Measurements from ENCODE around the gene RCAN2.

DNA sequence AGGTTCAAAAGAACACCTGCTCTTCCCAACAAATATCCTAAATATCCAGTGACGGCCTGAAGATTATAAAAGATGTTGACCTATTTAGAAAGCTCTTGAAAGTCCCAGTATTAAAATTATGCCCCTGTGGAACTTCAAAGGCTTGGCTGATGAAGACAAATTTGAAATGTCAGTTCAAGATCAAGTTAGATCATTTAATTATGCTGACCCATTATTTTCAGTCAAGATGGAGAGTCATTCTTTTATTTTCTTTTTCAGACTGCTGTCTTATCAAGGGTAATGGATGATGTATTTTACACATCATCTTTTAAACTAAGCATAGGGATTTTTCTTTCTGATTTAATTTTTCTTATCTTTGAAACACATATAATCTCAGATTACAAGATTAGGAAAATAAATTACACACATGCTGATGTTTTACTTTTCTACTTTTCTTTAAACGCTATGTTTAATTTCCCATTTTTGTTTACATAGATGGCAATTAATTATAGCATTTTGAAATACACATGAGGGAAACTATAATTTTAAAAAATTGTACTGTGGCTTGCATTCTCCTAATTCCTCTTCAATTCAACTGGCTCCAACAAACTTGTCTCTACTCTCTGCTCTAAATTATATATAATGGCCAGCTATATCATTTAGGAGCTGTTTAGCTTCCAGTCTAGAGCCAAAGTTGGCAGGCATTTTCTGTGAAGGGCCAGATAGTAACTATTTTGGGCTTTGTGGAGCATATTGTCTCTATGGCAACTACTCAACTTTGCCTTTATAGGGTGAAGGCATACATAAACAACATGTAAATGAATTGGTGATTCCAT, 123.7 kb downstream of the RCAN2 start:
- TF ChIP-seq CTCF (IDR thresholded peaks at IDR 0.05): no peak
- TF ChIP-seq EZH2 (IDR thresholded peaks at IDR 0.05): no peak
- no peak for TF ChIP-seq EZH2phosphoT487 (IDR thresholded peaks at IDR 0.05)
